ENCODE results near the gene TRDMT1.

- TF ChIP-seq CTCF (conservative IDR thresholded peaks at IDR 0.05; ENCODE audit: low read length) (no peak), EZH2phosphoT487 (IDR thresholded peaks at IDR 0.05; ENCODE audit: borderline replicate concordance, low read depth, low read length) (no peak)
These were observed 39.7 kb downstream of the TRDMT1 start for GRCh38 chr10:17161775-17162174.
